Measurements from ENCODE around the gene OR5A1.

Gene OR5A1

DNA sequence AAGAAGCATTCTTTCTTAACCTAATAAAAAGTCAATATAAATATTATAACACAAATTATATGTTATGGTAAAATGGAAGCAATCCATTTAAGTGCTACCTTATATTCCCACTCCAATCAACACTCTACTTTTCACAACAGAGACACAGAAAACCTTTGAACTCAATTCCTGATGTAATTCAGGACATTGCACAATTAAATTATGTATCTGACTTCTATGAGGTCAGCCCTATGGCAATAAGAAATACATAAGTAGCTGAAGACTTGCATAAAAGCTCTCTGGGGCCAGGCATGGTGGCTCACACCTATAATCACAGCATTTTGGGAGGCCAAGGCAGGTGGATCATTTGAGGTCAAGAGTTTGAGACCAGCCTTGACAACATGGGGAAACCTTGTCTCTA is 43.6 kb downstream of the OR5A1 start:
- no peak for DNase-seq (ENCODE audit: low read depth)

GRCh38 chr11:59480359-59480758 is 44.1 kb downstream of the OR5A1 start:
- DNase-seq (ENCODE audit: low read depth) = no peak
